Uterus (tissue), 4 donors: ENCODE measurements around the gene BRPF3. TPM values are rescaled to one million over a fixed set of nuclear protein-coding genes. Genes with fewer than 3 reads are reported as not detected.

Experiments
- DNase-seq, 2 donors: peaks; one replicate each; pipeline ENCODE4 v3.0.0-alpha.2; 2019 to 2020
- H3K27ac ChIP-seq, 2 donors: fragments of 200-600 bp; sonication (generic); 1 replicate in 1 of 2; 2 replicates in 1 of 2; pipeline ENCODE4 v1.5.1; 2016 to 2018
- H3K27me3 ChIP-seq, 2 donors: fragments of 200-600 bp; sonication (generic); one replicate each; pipeline ENCODE4 v1.5.1; 2018 to 2019; ENCODE audit warnings: control low read depth in 1 of 2
- H3K36me3 ChIP-seq, 2 donors: fragments of 200-600 bp; sonication (generic); one replicate each; pipeline ENCODE4 v1.5.1; 2019; ENCODE audit warnings: control low read depth in 1 of 2
- H3K4me1 ChIP-seq, 2 donors: fragments of 200-600 bp; sonication (generic); one replicate each; pipeline ENCODE4 v1.5.1; 2018 to 2019; ENCODE audit warnings: control low read depth in 1 of 2
- H3K4me3 ChIP-seq, 2 donors: fragments of 200-600 bp; sonication (generic); 1 replicate in 1 of 2; 2 replicates in 1 of 2; pipeline ENCODE4 v1.5.1; 2018 to 2019; ENCODE audit warnings: mild to moderate bottlenecking in 1 of 2
- H3K9me3 ChIP-seq, 2 donors: fragments of 200-600 bp; sonication (generic); one replicate each; pipeline ENCODE4 v1.5.1; 2019; ENCODE audit warnings: control low read depth in 1 of 2
- POLR2A ChIP-seq, 2 donors: fragments of 450-650 bp; IDR thresholded peaks; one replicate each; pipeline ENCODE4 v1.6.1; 2016; ENCODE audit warnings: antibody characterized with exemption in 2 of 2, mild to moderate bottlenecking in 1 of 2, moderate library complexity in 1 of 2
- intact Hi-C: fragments of 100-400 bp; cut with DNase I; formaldehyde crosslinking; loops from one replicate; pipeline ENCODE4 v1.15.1; 2023; ENCODE audit warnings: low total_unique reads
- total RNA-seq, 4 donors: library from RNA; depleted of rRNA in 3 of 4; stranded (reverse); fragments of >200 nt in 3 of 4; gene quantifications; one replicate each; pipeline versions ENCODE4 v1.1.0 to v1.2.4, GENCODE V29; 2014 to 2023
- TF ChIP-seq, protein P1 (sequence below), 4 experiments: fragments of 200-600 bp in 2 of 4; fragments of 450-650 bp in 2 of 4; sonication (generic) in 2 of 4; IDR thresholded peaks; one replicate each; pipeline ENCODE4 v1.5.1; 2016 to 2019; ENCODE audit warnings: antibody characterized with exemption in 4 of 4, mild to moderate bottlenecking in 2 of 4, moderate library complexity in 1 of 4
- donor health status: DM: yes; HTN: yes; CAD: no.

The BRPF3 gene
- total RNA-seq, 4 donors from 2014 or later = 8.5 to 44.5 (median 27.3) TPM

DNA sequence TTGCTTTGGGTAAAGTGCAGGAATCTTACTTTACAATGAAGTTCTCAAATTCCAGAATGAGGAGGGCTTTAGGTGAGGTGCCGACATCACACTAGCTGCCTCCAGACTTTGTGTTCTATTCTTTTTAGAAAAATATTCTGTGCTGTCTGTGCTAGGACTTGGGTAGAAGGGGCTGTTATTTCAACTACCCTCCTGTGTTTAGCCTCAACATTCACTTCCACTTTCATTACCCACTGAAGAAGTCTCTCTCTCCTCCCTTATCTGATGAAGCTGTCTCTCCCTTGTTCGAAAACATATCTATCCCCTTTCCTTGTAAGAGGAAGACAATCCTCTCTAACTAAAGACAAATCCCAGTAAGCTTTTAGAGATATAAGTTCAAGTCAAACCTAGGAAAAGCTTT, 25.0 kb upstream of the BRPF3 start:
- Histone ChIP-seq H3K36me3 (no peaks in the 10 kb centered on the region), H3K4me3 (no peak overlapping the region), H3K27ac (no peak overlapping the region), H3K27me3 (no peaks in the 10 kb centered on the region), H3K9me3 (no peaks in the 10 kb centered on the region), H3K4me1 (no peaks in the 10 kb centered on the region)
- DNase-seq = no peak
- intact Hi-C loops = no loop called here
- TF ChIP-seq, protein P1, sequence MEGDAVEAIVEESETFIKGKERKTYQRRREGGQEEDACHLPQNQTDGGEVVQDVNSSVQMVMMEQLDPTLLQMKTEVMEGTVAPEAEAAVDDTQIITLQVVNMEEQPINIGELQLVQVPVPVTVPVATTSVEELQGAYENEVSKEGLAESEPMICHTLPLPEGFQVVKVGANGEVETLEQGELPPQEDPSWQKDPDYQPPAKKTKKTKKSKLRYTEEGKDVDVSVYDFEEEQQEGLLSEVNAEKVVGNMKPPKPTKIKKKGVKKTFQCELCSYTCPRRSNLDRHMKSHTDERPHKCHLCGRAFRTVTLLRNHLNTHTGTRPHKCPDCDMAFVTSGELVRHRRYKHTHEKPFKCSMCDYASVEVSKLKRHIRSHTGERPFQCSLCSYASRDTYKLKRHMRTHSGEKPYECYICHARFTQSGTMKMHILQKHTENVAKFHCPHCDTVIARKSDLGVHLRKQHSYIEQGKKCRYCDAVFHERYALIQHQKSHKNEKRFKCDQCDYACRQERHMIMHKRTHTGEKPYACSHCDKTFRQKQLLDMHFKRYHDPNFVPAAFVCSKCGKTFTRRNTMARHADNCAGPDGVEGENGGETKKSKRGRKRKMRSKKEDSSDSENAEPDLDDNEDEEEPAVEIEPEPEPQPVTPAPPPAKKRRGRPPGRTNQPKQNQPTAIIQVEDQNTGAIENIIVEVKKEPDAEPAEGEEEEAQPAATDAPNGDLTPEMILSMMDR (IDR thresholded peaks at IDR 0.05) = no peak
- TF ChIP-seq POLR2A (IDR thresholded peaks at IDR 0.05) = no peak

DNA sequence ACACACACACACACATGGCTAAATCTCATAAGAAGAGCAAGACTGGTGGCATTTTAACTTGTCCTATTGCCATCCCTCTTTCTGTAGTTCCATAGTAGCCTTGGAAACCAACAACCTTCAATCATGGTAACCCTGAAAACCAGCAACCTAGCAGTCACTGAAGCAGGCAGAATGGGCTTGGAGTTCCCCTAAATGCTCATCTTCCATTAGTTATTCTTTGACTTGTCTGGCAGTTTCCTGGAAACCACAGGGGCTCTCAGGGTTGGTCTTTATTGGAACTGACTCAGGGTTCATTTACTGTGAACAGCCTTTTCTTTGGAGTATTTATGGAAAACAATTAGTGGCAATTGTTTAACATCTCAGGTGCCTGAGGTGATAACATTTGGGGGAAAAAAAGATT, 19.4 kb upstream of the BRPF3 start:
- no peak overlapping the region for H3K4me3 ChIP-seq
- no peak overlapping the region for H3K27ac ChIP-seq
- no peaks in the 10 kb centered on the region for H3K36me3 ChIP-seq
- TF ChIP-seq POLR2A (IDR thresholded peaks at IDR 0.05) = no peak
- TF ChIP-seq, protein P1 (IDR thresholded peaks at IDR 0.05) = no peak
- no peaks in the 10 kb centered on the region for H3K9me3 ChIP-seq
- H3K27me3 ChIP-seq = no peaks in the 10 kb centered on the region
- intact Hi-C loops = no loop called here
- no peak for DNase-seq
- H3K4me1 ChIP-seq = no peaks in the 10 kb centered on the region

DNA sequence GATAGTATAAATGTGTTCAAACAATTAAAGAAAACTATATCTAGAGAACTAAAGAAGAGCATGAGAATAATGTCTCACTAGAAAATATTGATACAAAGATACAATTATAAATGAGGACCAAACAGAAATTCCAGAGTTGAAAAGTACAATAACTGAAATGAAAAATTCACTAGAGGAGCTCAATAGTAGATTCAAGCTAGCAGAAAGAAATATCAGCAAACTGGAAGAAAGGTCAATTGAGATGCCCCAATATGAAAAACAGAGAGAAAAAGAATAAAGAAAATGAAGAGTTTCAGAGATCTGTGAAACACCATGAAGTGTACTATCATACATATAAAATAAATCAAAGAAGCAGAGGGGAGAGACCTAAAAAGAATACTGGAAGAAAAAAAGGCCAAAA, 18.0 kb upstream of the BRPF3 start:
- TF ChIP-seq POLR2A (IDR thresholded peaks at IDR 0.05) = no peak
- TF ChIP-seq, protein P1 (IDR thresholded peaks at IDR 0.05) = no peak
- Histone ChIP-seq H3K27me3 (no peaks in the 10 kb centered on the region), H3K4me3 (no peak overlapping the region), H3K27ac (no peak overlapping the region), H3K36me3 (no peaks in the 10 kb centered on the region), H3K4me1 (no peaks in the 10 kb centered on the region), H3K9me3 (no peaks in the 10 kb centered on the region)
- no peak for DNase-seq
- intact Hi-C loops = no loop called here

DNA sequence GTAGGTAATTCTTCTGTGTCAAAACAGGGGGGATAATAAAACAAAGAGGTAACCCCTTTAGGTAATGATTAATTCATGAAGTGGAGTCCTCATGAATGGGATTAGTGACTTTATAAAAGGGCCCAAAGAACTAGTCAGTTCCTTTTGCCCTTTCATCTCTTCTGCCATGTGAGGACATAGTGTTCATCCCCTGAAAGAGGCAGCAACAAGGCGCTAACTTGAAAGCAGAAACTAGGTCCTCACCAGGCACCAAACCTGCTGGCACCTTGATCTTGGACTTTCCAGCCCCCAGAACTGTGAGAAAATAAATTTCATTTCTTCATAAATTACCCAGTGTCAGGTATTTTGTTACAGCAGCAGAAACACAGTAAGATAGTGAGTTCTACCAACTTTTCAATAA, 16.4 kb upstream of the BRPF3 start:
- Histone ChIP-seq H3K4me1 (no peaks in the 10 kb centered on the region), H3K27ac (no peak overlapping the region), H3K36me3 (no peaks in the 10 kb centered on the region), H3K4me3 (no peak overlapping the region), H3K27me3 (no peaks in the 10 kb centered on the region), H3K9me3 (no peaks in the 10 kb centered on the region)
- intact Hi-C loops = no loop called here
- no peak for DNase-seq
- TF ChIP-seq POLR2A (IDR thresholded peaks at IDR 0.05) = no peak
- TF ChIP-seq, protein P1 (IDR thresholded peaks at IDR 0.05) = no peak

DNA sequence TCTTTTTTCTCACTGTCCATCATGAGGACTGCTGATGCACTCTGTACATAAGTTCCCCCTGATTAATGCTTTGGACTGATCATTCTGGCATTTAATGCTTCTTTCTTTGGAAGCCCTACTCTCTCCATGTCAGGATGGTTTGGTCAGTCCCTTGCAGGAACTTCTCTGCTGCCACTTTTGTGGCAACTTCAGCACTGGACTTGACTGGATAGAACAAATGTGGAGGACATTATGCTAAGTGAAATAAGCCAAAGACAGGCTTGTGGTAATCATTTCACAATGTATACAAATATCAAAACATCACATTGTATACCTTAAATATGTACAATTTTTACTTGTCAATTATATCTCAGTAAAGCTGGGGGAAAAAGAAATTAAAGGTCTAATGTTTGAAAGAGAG, 12.2 kb upstream of the BRPF3 start:
- H3K4me1 ChIP-seq = no peaks in the 10 kb centered on the region
- no peak overlapping the region for H3K4me3 ChIP-seq
- no peak for DNase-seq
- no peaks in the 10 kb centered on the region for H3K36me3 ChIP-seq
- TF ChIP-seq, protein P1 (IDR thresholded peaks at IDR 0.05) = no peak
- TF ChIP-seq POLR2A (IDR thresholded peaks at IDR 0.05) = no peak
- no peaks in the 10 kb centered on the region for H3K9me3 ChIP-seq
- intact Hi-C loops = no loop called here
- no peaks in the 10 kb centered on the region for H3K27me3 ChIP-seq
- H3K27ac ChIP-seq = no peak overlapping the region
